ENCODE measurements around the gene TMIGD2.
"Not testable (repeated sequence)": the region's sequence is repeated elsewhere in the genome, so short reads cannot be mapped to it uniquely, and the experiment has no call there.

Gene TMIGD2

GRCh38 chr19:4288091-4288777 is 14.0 kb downstream of the TMIGD2 start:
- H3K4me1 ChIP-seq (ENCODE audit: insufficient read depth, low read length): no peaks in the 10 kb centered on the region
- H3K27ac ChIP-seq (ENCODE audit: low read length): no peak overlapping the region
- H3K27me3 ChIP-seq (ENCODE audit: insufficient read depth, low read length): peaks cover 7% of the 10 kb centered on the region; the same call in 1 of the 2 replicates

GRCh38 chr19:4286141-4286540 is 16.0 kb downstream of the TMIGD2 start:
- H3K4me1 ChIP-seq (ENCODE audit: insufficient read depth, low read length); H3K9ac ChIP-seq (ENCODE audit: low read depth, low read length); H3K36me3 ChIP-seq (ENCODE audit: insufficient read depth, low read depth, low read length); H3K4me3 ChIP-seq (ENCODE audit: low read length); H3K27ac ChIP-seq (ENCODE audit: low read length); H3K9me3 ChIP-seq (ENCODE audit: insufficient read depth, low read depth, low read length): not testable (repeated sequence)
- peaks cover 25% of the 10 kb centered on the region for H3K27me3 ChIP-seq (ENCODE audit: insufficient read depth, low read length)

More at GRCh38 chr19:4288091-4288777, 14.0 kb downstream of the TMIGD2 start:
- Histone ChIP-seq H3K4me3 (ENCODE audit: low read length) (no peak overlapping the region), H3K9ac (ENCODE audit: low read depth, low read length) (no peak overlapping the region), H3K36me3 (ENCODE audit: insufficient read depth, low read depth, low read length) (no peaks in the 10 kb centered on the region), H3K9me3 (ENCODE audit: insufficient read depth, low read depth, low read length) (no peaks in the 10 kb centered on the region)

- Histone ChIP-seq H3K9ac (ENCODE audit: low read depth, low read length) (no peak overlapping the region), H3K4me3 (ENCODE audit: low read length) (no peak overlapping the region), H3K4me1 (ENCODE audit: insufficient read depth, low read length) (no peaks in the 10 kb centered on the region), H3K9me3 (ENCODE audit: insufficient read depth, low read depth, low read length) (no peaks in the 10 kb centered on the region), H3K27me3 (ENCODE audit: insufficient read depth, low read length) (peaks cover 37% of the 10 kb centered on the region), H3K27ac (ENCODE audit: low read length) (no peak overlapping the region), H3K36me3 (ENCODE audit: insufficient read depth, low read depth, low read length) (no peaks in the 10 kb centered on the region)
Observed at GRCh38 chr19:4284974-4285373, 17.2 kb downstream of the TMIGD2 start.

- Histone ChIP-seq H3K9ac (ENCODE audit: low read depth, low read length) (no peak overlapping the region), H3K27ac (ENCODE audit: low read length) (no peak overlapping the region), H3K4me1 (ENCODE audit: insufficient read depth, low read length) (no peaks in the 10 kb centered on the region), H3K27me3 (ENCODE audit: insufficient read depth, low read length) (peaks cover 43% of the 10 kb centered on the region), H3K36me3 (ENCODE audit: insufficient read depth, low read depth, low read length) (no peaks in the 10 kb centered on the region), H3K9me3 (ENCODE audit: insufficient read depth, low read depth, low read length) (no peaks in the 10 kb centered on the region), H3K4me3 (ENCODE audit: low read length) (peak overlapping the region; percentile 17; the same call in 1 of the 2 replicates)
Observed at GRCh38 chr19:4284176-4284958, 17.8 kb downstream of the TMIGD2 start.

- H3K36me3 ChIP-seq (ENCODE audit: insufficient read depth, low read depth, low read length): no peaks in the 10 kb centered on the region
- peak overlapping the region; percentile 70 for H3K4me3 ChIP-seq (ENCODE audit: low read length)
- H3K27me3 ChIP-seq (ENCODE audit: insufficient read depth, low read length): peaks cover 52% of the 10 kb centered on the region
- H3K9me3 ChIP-seq (ENCODE audit: insufficient read depth, low read depth, low read length): no peaks in the 10 kb centered on the region
- no peak overlapping the region; the same call in 1 of the 2 replicates for H3K9ac ChIP-seq (ENCODE audit: low read depth, low read length)
- H3K27ac ChIP-seq (ENCODE audit: low read length): no peak overlapping the region
- H3K4me1 ChIP-seq (ENCODE audit: insufficient read depth, low read length): no peaks in the 10 kb centered on the region
Observed at GRCh38 chr19:4279530-4280422, 22.4 kb downstream of the TMIGD2 start.

- H3K27ac ChIP-seq (ENCODE audit: low read length): no peak overlapping the region
- no peaks in the 10 kb centered on the region for H3K36me3 ChIP-seq (ENCODE audit: insufficient read depth, low read depth, low read length)
- H3K9me3 ChIP-seq (ENCODE audit: insufficient read depth, low read depth, low read length): no peaks in the 10 kb centered on the region
- H3K4me3 ChIP-seq (ENCODE audit: low read length): peak overlapping the region; percentile 70; the same call in 1 of the 2 replicates
- no peak overlapping the region for H3K9ac ChIP-seq (ENCODE audit: low read depth, low read length)
- no peaks in the 10 kb centered on the region for H3K4me1 ChIP-seq (ENCODE audit: insufficient read depth, low read length)
- H3K27me3 ChIP-seq (ENCODE audit: insufficient read depth, low read length): peaks cover 51% of the 10 kb centered on the region
Observed at GRCh38 chr19:4279267-4279529, 23.0 kb downstream of the TMIGD2 start.

GRCh38 chr19:4278419-4279266 is 23.5 kb downstream of the TMIGD2 start, which contains the start of gene SHD:
Gene SHD (plus strand): TSS chr19:4279266. CDS start chr19:4280064, 798 bp downstream.
- no peak within 1 kb of the TSS for H3K27ac ChIP-seq (ENCODE audit: low read length)
- peak within 1 kb of the TSS; percentile 70 for H3K4me3 ChIP-seq (ENCODE audit: low read length)
- peaks cover 51% of the 10 kb centered on the region for H3K27me3 ChIP-seq (ENCODE audit: insufficient read depth, low read length)
- no peaks in the 10 kb centered on the region for H3K36me3 ChIP-seq (ENCODE audit: insufficient read depth, low read depth, low read length)
- no peaks in the 10 kb centered on the region for H3K4me1 ChIP-seq (ENCODE audit: insufficient read depth, low read length)
- H3K9me3 ChIP-seq (ENCODE audit: insufficient read depth, low read depth, low read length): no peaks in the 10 kb centered on the region
- no peak within 1 kb of the TSS; the same call in 1 of the 2 replicates for H3K9ac ChIP-seq (ENCODE audit: low read depth, low read length)

- Histone ChIP-seq H3K27me3 (ENCODE audit: insufficient read depth, low read length) (peaks cover 49% of the 10 kb centered on the region), H3K4me1 (ENCODE audit: insufficient read depth, low read length) (no peaks in the 10 kb centered on the region), H3K9ac (ENCODE audit: low read depth, low read length) (no peak overlapping the region), H3K36me3 (ENCODE audit: insufficient read depth, low read depth, low read length) (no peaks in the 10 kb centered on the region), H3K27ac (ENCODE audit: low read length) (no peak overlapping the region), H3K4me3 (ENCODE audit: low read length) (no peak overlapping the region), H3K9me3 (ENCODE audit: insufficient read depth, low read depth, low read length) (no peaks in the 10 kb centered on the region)
Observed at GRCh38 chr19:4278010-4278409, 24.2 kb downstream of the TMIGD2 start.

- H3K9ac ChIP-seq (ENCODE audit: low read depth, low read length): no peak overlapping the region
- peaks cover 44% of the 10 kb centered on the region for H3K27me3 ChIP-seq (ENCODE audit: insufficient read depth, low read length)
- H3K4me3 ChIP-seq (ENCODE audit: low read length): no peak overlapping the region
Observed at GRCh38 chr19:4277191-4277696, 24.9 kb downstream of the TMIGD2 start.

GRCh38 chr19:4274321-4274686 is 27.9 kb downstream of the TMIGD2 start:
- not testable (repeated sequence) for H3K36me3 ChIP-seq (ENCODE audit: insufficient read depth, low read depth, low read length)

More at GRCh38 chr19:4277191-4277696, 24.9 kb downstream of the TMIGD2 start:
- no peaks in the 10 kb centered on the region for H3K36me3 ChIP-seq (ENCODE audit: insufficient read depth, low read depth, low read length)
- H3K4me1 ChIP-seq (ENCODE audit: insufficient read depth, low read length): no peaks in the 10 kb centered on the region
- H3K9me3 ChIP-seq (ENCODE audit: insufficient read depth, low read depth, low read length): no peaks in the 10 kb centered on the region
- no peak overlapping the region for H3K27ac ChIP-seq (ENCODE audit: low read length)

GRCh38 chr19:4272894-4273293 is 29.3 kb downstream of the TMIGD2 start:
- H3K27me3 ChIP-seq (ENCODE audit: insufficient read depth, low read length): peaks cover 3% of the 10 kb centered on the region
- H3K4me3 ChIP-seq (ENCODE audit: low read length): no peak overlapping the region
- H3K27ac ChIP-seq (ENCODE audit: low read length): no peak overlapping the region
- peaks cover 13% of the 10 kb centered on the region for H3K36me3 ChIP-seq (ENCODE audit: insufficient read depth, low read depth, low read length)
- H3K9ac ChIP-seq (ENCODE audit: low read depth, low read length): no peak overlapping the region
- H3K9me3 ChIP-seq (ENCODE audit: insufficient read depth, low read depth, low read length): no peaks in the 10 kb centered on the region
- no peaks in the 10 kb centered on the region for H3K4me1 ChIP-seq (ENCODE audit: insufficient read depth, low read length)

More at GRCh38 chr19:4274321-4274686, 27.9 kb downstream of the TMIGD2 start:
- H3K4me3 ChIP-seq (ENCODE audit: low read length); H3K27ac ChIP-seq (ENCODE audit: low read length); H3K9me3 ChIP-seq (ENCODE audit: insufficient read depth, low read depth, low read length); H3K9ac ChIP-seq (ENCODE audit: low read depth, low read length); H3K4me1 ChIP-seq (ENCODE audit: insufficient read depth, low read length): not testable (repeated sequence)
- peaks cover 14% of the 10 kb centered on the region for H3K27me3 ChIP-seq (ENCODE audit: insufficient read depth, low read length)
